CD14-positive monocyte (primary cell): ENCODE data around the gene TCF7. TPM values are rescaled to one million over a fixed set of nuclear protein-coding genes. Genes with fewer than 3 reads are reported as not detected.

Source experiments
- DNase-seq, 3 donors: peaks; one replicate each; pipeline ENCODE4 v3.0.0-alpha.2; 2011 to 2022
- H2AFZ ChIP-seq: 2 replicates; pipeline ENCODE4 v1.6.0; 2012; ENCODE audit warnings: mild to moderate bottlenecking, low read depth, low read length, inconsistent platforms; ENCODE audit not compliant: insufficient read depth, poor library complexity, severe bottlenecking
- H3K27ac ChIP-seq, 2 donors: 1 replicate in 1 of 2; 2 replicates in 1 of 2; pipeline ENCODE4 v1.5.1; 2012 to 2013; ENCODE audit warnings: low read length in 2 of 2, control low read depth in 1 of 2, inconsistent platforms in 1 of 2, low read depth in 1 of 2, mild to moderate bottlenecking in 1 of 2
- H3K27me3 ChIP-seq, 2 donors: one replicate each; pipeline versions ENCODE4 v1.6.0 to v1.6.1; 2011 to 2013; ENCODE audit warnings: low read length in 2 of 2; ENCODE audit not compliant: control insufficient read depth in 2 of 2, insufficient read depth in 2 of 2
- H3K36me3 ChIP-seq, 2 donors: replicated peaks in 1 of 2; 1 replicate in 1 of 2; 2 replicates in 1 of 2; pipeline versions ENCODE4 v1.5.1 to v1.6.1; 2012 to 2013; ENCODE audit warnings: low read length in 2 of 2, control low read depth in 1 of 2, inconsistent platforms in 1 of 2, mild to moderate bottlenecking in 1 of 2; ENCODE audit not compliant: insufficient read depth in 2 of 2, control insufficient read depth in 1 of 2
- H3K4me1 ChIP-seq, 2 donors: 1 replicate in 1 of 2; 2 replicates in 1 of 2; pipeline versions ENCODE4 v1.5.1 to v1.6.1; 2012 to 2013; ENCODE audit warnings: low read length in 2 of 2, control low read depth in 1 of 2, inconsistent platforms in 1 of 2, mild to moderate bottlenecking in 1 of 2, moderate library complexity in 1 of 2; ENCODE audit not compliant: insufficient read depth in 2 of 2, control insufficient read depth in 1 of 2
- H3K4me2 ChIP-seq: replicated peaks from 2 replicates; pipeline ENCODE3; 2012; ENCODE audit warnings: low read length, moderate library complexity, mild to moderate bottlenecking; ENCODE audit not compliant: poor library complexity, severe bottlenecking; ENCODE audit errors: extremely low read depth
- H3K4me3 ChIP-seq, 3 experiments: fragments of 200-600 bp in 1 of 3; sonication (generic) in 1 of 3; replicated peaks in 1 of 3; 1 replicate in 2 of 3; 2 replicates in 1 of 3; pipeline ENCODE4 v1.5.1; 2011 to 2013; ENCODE audit warnings: low read length in 3 of 3, mild to moderate bottlenecking in 3 of 3, control low read depth in 2 of 3, low read depth in 2 of 3, inconsistent platforms in 1 of 3, moderate library complexity in 1 of 3
- H3K79me2 ChIP-seq: 2 replicates; pipeline ENCODE4 v1.6.0; 2012; ENCODE audit warnings: mild to moderate bottlenecking, control low read depth, inconsistent platforms, low read length, moderate library complexity; ENCODE audit not compliant: insufficient read depth
- H3K9ac ChIP-seq: 2 replicates; pipeline ENCODE4 v1.6.0; 2017; ENCODE audit warnings: low read length, mild to moderate bottlenecking; ENCODE audit not compliant: insufficient read depth, poor library complexity, severe bottlenecking
- H3K9me3 ChIP-seq, 2 donors: replicated peaks in 1 of 2; 1 replicate in 1 of 2; 2 replicates in 1 of 2; pipeline versions ENCODE4 v1.5.1 to v1.6.1; 2012 to 2013; ENCODE audit warnings: low read length in 2 of 2, control low read depth in 1 of 2; ENCODE audit not compliant: control insufficient read depth in 1 of 2, insufficient read depth in 1 of 2
- H4K20me1 ChIP-seq: 2 replicates; pipeline ENCODE4 v1.6.0; 2012; ENCODE audit warnings: mild to moderate bottlenecking, low read length, control low read depth, moderate library complexity; ENCODE audit not compliant: insufficient read depth
- H3K27ac Mint-ChIP-seq, 7 donors: one replicate each; pipeline ENCODE4 v1.8.0; 2020; ENCODE audit warnings: mild to moderate bottlenecking in 7 of 7, mixed read lengths in 7 of 7, moderate library complexity in 6 of 7, inconsistent platforms in 2 of 7
- H3K27me3 Mint-ChIP-seq, 3 donors: one replicate each; pipeline ENCODE4 v1.8.0; 2021 to 2022; ENCODE audit warnings: low read depth in 3 of 3, mild to moderate bottlenecking in 3 of 3, mixed read lengths in 3 of 3, moderate library complexity in 3 of 3, inconsistent platforms in 1 of 3
- H3K36me3 Mint-ChIP-seq, 2 donors: one replicate each; pipeline ENCODE4 v1.8.0; 2020; ENCODE audit warnings: mixed read lengths in 2 of 2, inconsistent platforms in 1 of 2, mild to moderate bottlenecking in 1 of 2
- H3K4me1 Mint-ChIP-seq: one replicate; pipeline ENCODE4 v1.8.0; 2020; ENCODE audit warnings: mild to moderate bottlenecking, mixed read lengths
- H3K4me3 Mint-ChIP-seq, 2 donors: one replicate each; pipeline ENCODE4 v1.8.0; 2020; ENCODE audit warnings: mild to moderate bottlenecking in 2 of 2, mixed read lengths in 2 of 2, moderate library complexity in 1 of 2
- H3K9me3 Mint-ChIP-seq, 7 donors: one replicate each; pipeline ENCODE4 v1.8.0; 2020 to 2022; ENCODE audit warnings: mixed read lengths in 7 of 7, mild to moderate bottlenecking in 6 of 7, moderate library complexity in 6 of 7, inconsistent platforms in 2 of 7
- CTCF ChIP-seq: fragments of 200-600 bp; IDR thresholded peaks from one replicate; pipeline ENCODE4 v1.8.0; 2022; ENCODE audit warnings: antibody characterized with exemption, mild to moderate bottlenecking
- WGBS: methylation state at CpG from one replicate; pipeline ENCODE4 v1.1.5; 2013; ENCODE audit warnings: missing lambda C conversion rate; ENCODE audit not compliant: insufficient coverage; 5-methylcytosine and 5-hydroxymethylcytosine counted together
- intact Hi-C, 2 donors: fragments of 100-400 bp; cut with micrococcal nuclease; formaldehyde crosslinking; loops; one replicate each; pipeline versions ENCODE4 v1.15.0 to v1.15.1; 2023
- polyA plus RNA-seq, 3 donors: library from polyadenylated mRNA; depleted of rRNA in 1 of 3; unstranded in 2 of 3; stranded (reverse) in 1 of 3; fragments of 300-500 nt in 2 of 3; fragments of >200 nt in 1 of 3; fragmentation: Illumina TruSeq in 2 of 3; gene quantifications; 1 replicate in 2 of 3; 2 replicates in 1 of 3; pipeline ENCODE4 v1.2.3, GENCODE V29; 2012 to 2021

TCF7 gene
- polyA plus RNA-seq, 3 donors = 0.15 to 0.84 (median 0.83) TPM

GRCh38 chr5:134075102-134075501 is 39.4 kb upstream of the TCF7 start:
- intact Hi-C loops = no loop called here
- Histone ChIP-seq H3K27ac (no peak overlapping the region), H2AFZ (no peak overlapping the region), H3K79me2 (no peaks in the 10 kb centered on the region), H3K4me3 (no peak overlapping the region), H3K9ac (no peak overlapping the region), H3K36me3 (no peaks in the 10 kb centered on the region), H3K27me3 (peaks cover 8 to 27% of the 10 kb centered on the region in 2 donors), H4K20me1 (no peaks in the 10 kb centered on the region), H3K4me2 (no peak overlapping the region), H3K4me1 (peaks cover 6 to 7% of the 10 kb centered on the region in 2 donors), H3K9me3 (no peaks in the 10 kb centered on the region)
- no peak for TF ChIP-seq CTCF
- Mint-ChIP-seq H3K9me3 (peaks cover 0 to 2% (median 0%) of the 10 kb centered on the region in 7 donors), H3K4me1 (peaks cover 6% of the 10 kb centered on the region), H3K36me3 (no peaks in the 10 kb centered on the region), H3K27me3 (peaks cover 19 to 39% (median 25%) of the 10 kb centered on the region in 3 donors), H3K27ac (no peak overlapping the region), H3K4me3 (no peak overlapping the region)
- DNase-seq = no peak
- whole genome bisulfite sequencing = 89% methylated on average over 2 of the region's 2 CpGs

GRCh38 chr5:134077926-134078580 is 36.4 kb upstream of the TCF7 start:
- Histone ChIP-seq H3K4me1 (no peaks in the 10 kb centered on the region), H4K20me1 (no peaks in the 10 kb centered on the region), H3K9me3 (no peaks in the 10 kb centered on the region), H3K4me2 (no peak overlapping the region), H3K27me3 (no peaks in the 10 kb centered on the region), H2AFZ (no peak overlapping the region), H3K27ac (no peak overlapping the region), H3K79me2 (no peaks in the 10 kb centered on the region), H3K36me3 (no peaks in the 10 kb centered on the region), H3K9ac (no peak overlapping the region), H3K4me3 (no peak overlapping the region)
- no peak for TF ChIP-seq CTCF
- Mint-ChIP-seq H3K4me1 (no peaks in the 10 kb centered on the region), H3K9me3 (no peaks in the 10 kb centered on the region), H3K27me3 (peaks cover 0 to 9% (median 2%) of the 10 kb centered on the region in 3 donors), H3K4me3 (no peak overlapping the region), H3K36me3 (no peaks in the 10 kb centered on the region), H3K27ac (peak overlapping the region in 2 of 7 donors; percentile 17 to 24)
- WGBS = 93% methylated on average over 7 of the region's 8 CpGs
- DNase-seq = no peak
- intact Hi-C loops = no loop called here
